K562 treated with DMSO at 1 percent for 24 hours (cell line): ENCODE data around the gene SRSF9. TPM values are rescaled to one million over a fixed set of nuclear protein-coding genes. Genes with fewer than 3 reads are reported as not detected.

Source experiments
- total RNA-seq: library from RNA; unstranded; fragments of 300-600 nt; gene quantifications from 2 replicates; pipeline ENCODE4 v1.2.3, GENCODE V29; 2022; ENCODE audit warnings: low read depth; ENCODE audit not compliant: insufficient read depth

The SRSF9 gene, protein sequence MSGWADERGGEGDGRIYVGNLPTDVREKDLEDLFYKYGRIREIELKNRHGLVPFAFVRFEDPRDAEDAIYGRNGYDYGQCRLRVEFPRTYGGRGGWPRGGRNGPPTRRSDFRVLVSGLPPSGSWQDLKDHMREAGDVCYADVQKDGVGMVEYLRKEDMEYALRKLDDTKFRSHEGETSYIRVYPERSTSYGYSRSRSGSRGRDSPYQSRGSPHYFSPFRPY
- total RNA-seq = 235 and 238 TPM in 2 replicates

GRCh38 chr12:120469450-120470149 lies at the start of gene SRSF9:
SRSF9 (minus strand) TSS chr12:120469748; CDS start chr12:120469609, 139 bp downstream.

DNA sequence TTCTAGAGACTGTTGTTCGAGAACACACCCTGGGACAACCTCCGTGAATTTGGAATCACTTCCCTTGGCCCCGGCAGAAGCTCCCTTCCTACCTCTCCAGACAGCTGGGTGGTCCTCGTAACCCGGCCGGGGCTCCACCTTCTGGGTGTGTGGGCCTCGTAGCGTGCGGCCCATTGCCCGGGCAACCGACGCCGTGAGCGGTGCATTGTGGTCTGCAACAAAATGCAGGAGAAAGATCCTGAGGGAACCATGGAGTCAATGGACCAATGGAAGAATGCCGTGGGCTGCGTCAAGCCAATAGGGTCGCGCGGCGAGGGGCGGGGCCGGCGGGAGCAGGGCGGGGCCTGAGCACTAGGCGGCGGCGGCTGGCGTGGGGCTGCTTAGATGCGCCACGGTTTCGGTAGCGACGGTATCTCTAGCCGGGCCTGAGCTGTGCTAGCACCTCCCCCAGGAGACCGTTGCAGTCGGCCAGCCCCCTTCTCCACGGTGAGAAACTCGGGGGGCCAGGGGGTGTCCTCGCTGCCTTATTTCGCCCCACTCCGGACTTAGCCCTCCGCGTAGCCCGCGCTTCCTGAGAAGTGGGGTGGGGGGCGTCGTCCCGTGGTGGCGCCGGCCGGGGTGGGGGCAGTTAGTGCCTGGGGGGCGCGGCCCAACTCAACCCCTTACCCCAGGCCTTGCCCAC lies 26.3 kb upstream of the SRSF9 start, which contains the start of gene DYNLL1:
DYNLL1 (plus strand) TSS at position 383 of the 682 bp plus-strand sequence. CDS start 309 bp downstream, outside the sequence.

GRCh38 chr12:120445911-120446843 lies 23.4 kb downstream of the SRSF9 start, which contains the start of the genes GATC and TRIAP1:
GATC (plus strand) TSS chr12:120446444; CDS start chr12:120446481, 37 bp downstream.
TRIAP1 (minus strand) TSS chr12:120446384; CDS start chr12:120446372, 12 bp downstream.

GRCh38 chr12:120437735-120438494 lies 31.6 kb downstream of the SRSF9 start, which contains the start of gene COX6A1:
COX6A1 (plus strand) TSS chr12:120438113; CDS start chr12:120438127, 14 bp downstream.

Other genes starting within 250 kb of the SRSF9 start
- 98.4 and 108 TPM in 2 replicates for gene PXN, start 204.0 kb downstream of the SRSF9 start, total RNA-seq
- not detected in 2 replicates for gene RNU4-2, start 177.8 kb downstream of the SRSF9 start, total RNA-seq
- gene RNU4-1, start 176.5 kb downstream of the SRSF9 start, total RNA-seq = not detected in 2 replicates
- 8.3 and 8.9 TPM in 2 replicates for gene SIRT4, start 167.4 kb downstream of the SRSF9 start, total RNA-seq
- gene PLA2G1B, start 142.0 kb downstream of the SRSF9 start, total RNA-seq = not detected in 2 replicates
- not detected in 2 replicates for gene MSI1, start 100.6 kb downstream of the SRSF9 start, total RNA-seq
- 816 and 863 TPM in 2 replicates for gene COX6A1, start 31.6 kb downstream of the SRSF9 start, total RNA-seq
- 23.4 and 27.7 TPM in 2 replicates for gene TRIAP1, start 23.4 kb downstream of the SRSF9 start, total RNA-seq
- 14.8 and 16.9 TPM in 2 replicates for gene GATC, start 23.3 kb downstream of the SRSF9 start, total RNA-seq
- gene DYNLL1, start 26.4 kb upstream of the SRSF9 start, total RNA-seq = 501 and 505 TPM in 2 replicates
- gene COQ5, start 59.4 kb upstream of the SRSF9 start, total RNA-seq = 30.7 and 32.5 TPM in 2 replicates
- gene RNF10, start 64.6 kb upstream of the SRSF9 start, total RNA-seq = 127 and 132 TPM in 2 replicates
- 69.6 and 73.0 TPM in 2 replicates for gene POP5, start 111.7 kb upstream of the SRSF9 start, total RNA-seq
- not detected in 2 replicates for gene CABP1, start 170.9 kb upstream of the SRSF9 start, total RNA-seq
- gene MLEC, start 217.4 kb upstream of the SRSF9 start, total RNA-seq = 40.3 and 44.5 TPM in 2 replicates
- 24.3 and 30.0 TPM in 2 replicates for gene UNC119B, start 240.7 kb upstream of the SRSF9 start, total RNA-seq